ENCODE data around the gene ITPR3.
"Not testable (repeated sequence)": the region's sequence is repeated elsewhere in the genome, so short reads cannot be mapped to it uniquely, and the experiment has no call there.

The ITPR3 gene

GRCh38 chr6:33591424-33592032, 29.6 kb upstream of the ITPR3 start:
- DNase-seq = no peak

GRCh38 chr6:33592280-33592594, 28.9 kb upstream of the ITPR3 start:
- DNase-seq = no peak

DNA sequence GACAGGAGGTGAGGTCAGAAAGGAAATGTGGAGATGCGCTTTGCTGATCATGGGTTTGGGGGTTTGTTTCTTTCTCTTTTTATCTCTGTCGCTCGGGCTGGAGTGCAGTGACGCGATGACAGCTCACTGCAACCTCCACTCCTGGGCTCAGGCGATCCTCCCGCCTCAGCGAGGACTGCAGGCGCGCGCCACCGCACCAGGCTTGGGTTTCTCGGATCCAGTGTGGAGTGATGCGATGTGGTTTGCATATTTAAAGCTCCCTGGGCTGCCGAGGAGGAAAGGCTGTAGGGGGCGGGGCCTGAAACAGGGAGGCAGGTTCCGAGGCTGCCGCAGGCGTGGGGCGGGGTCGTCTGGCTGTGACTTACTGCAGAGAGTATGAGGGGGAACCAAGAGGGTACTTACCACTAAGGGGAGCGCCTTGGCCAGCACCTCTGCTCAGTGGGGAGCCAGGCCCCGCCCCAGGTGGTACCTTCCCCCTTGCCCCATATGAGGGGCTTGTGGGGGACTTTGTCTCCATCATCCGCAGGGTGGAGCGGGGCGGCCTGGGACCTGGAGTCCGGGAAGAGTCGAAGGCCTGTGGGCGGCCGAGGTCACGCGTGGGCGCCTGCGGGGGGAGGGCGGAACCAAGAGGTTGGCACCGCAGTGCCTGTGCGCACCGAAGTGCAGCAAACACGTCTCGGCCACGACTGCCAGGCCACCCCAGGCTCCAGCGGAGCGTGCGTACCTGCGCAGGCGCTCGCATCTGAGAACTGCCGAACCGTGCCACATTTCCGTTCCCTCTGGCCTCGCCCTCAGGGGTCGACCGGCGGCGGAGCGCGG, 28.3 kb upstream of the ITPR3 start:
- no peak for DNase-seq

DNA sequence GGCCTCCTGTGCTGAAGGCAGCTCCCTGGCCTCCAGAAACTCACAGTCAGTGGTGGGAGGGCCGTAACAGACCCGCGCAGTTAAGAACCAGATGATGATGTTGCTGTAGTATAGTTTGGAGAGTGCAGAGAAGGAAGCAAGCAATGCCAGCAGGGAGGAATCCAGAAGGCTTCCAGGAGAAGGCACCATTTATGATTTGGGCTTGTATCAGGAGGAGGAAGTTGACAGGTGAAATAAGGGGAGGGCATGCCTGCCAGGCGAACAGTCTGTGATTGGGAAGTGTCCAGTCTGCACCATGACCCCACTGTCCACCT, 27.8 kb upstream of the ITPR3 start:
- no peak for DNase-seq

DNA sequence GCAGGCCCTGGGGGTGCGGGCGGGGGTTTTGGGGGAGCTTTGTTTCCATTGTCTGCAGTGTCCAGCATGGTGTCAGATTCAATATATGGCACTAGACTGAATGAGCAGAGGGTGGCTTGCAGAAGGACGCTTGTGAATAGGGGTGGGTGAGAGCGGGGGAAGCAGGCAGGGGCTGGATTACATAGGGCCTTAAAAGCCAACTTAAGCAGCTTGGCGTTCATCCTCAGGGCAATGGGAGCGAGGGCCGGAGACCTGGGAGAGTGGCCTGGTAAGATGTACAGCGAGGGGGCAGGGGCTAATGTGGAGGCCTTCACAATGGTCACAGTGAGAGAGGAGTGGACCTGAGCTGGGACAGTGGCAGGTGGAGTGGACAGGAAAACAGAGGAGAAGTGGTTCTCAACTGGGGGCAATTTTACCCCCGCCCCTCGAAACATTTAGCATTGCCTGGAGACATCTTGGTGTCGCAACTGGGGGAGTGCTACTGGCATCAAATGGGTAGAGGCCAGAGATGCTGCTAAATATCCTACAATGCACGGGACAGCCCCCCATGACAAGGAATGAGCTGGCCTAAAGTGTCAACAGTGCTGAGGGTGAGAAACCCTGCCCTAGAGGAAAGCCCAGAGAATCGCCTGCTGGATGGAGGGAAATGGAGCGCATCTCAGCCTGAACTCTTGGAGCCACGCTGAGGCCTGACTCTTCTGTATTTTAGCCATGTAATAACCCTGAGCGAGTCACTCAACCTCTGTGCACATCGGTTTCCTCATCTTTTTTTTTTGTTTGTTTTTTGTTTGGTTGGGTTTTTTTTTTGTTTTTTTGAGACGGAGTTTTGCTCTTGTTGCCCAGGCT, 25.9 kb upstream of the ITPR3 start:
- no peak for DNase-seq

- DNase-seq = not testable (repeated sequence)
Measured at GRCh38 chr6:33596894-33597293, 24.2 kb upstream of the ITPR3 start.

GRCh38 chr6:33597551-33598322, 23.4 kb upstream of the ITPR3 start:
- DNase-seq = no peak

GRCh38 chr6:33599413-33599938, 21.6 kb upstream of the ITPR3 start:
- no peak for DNase-seq

- DNase-seq = no peak
Measured at GRCh38 chr6:33600761-33601160, 20.4 kb upstream of the ITPR3 start.

- no peak for DNase-seq
Measured at GRCh38 chr6:33602180-33602579, 18.9 kb upstream of the ITPR3 start.

GRCh38 chr6:33604941-33605854, 15.9 kb upstream of the ITPR3 start:
- DNase-seq = no peak

DNA sequence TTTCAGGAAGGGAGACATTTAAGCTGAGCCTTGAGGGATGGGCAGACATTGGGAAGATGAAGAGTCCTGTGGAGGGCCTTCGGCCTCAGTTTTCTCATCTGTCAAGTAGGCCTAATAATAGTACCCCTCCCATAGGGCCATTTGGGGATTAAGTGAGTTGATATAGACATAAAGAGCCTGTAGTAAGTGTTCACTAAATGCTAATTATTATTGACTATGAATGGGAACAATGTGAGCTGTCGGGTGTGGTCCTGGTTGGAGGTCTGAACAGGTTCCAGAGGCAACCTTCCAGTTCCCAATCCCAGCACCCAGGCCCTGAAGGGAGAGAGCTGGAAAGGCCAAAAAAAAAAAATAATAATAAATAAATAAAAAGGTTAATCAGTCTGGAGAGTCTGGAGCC, 14.5 kb upstream of the ITPR3 start:
- DNase-seq = no peak

DNA sequence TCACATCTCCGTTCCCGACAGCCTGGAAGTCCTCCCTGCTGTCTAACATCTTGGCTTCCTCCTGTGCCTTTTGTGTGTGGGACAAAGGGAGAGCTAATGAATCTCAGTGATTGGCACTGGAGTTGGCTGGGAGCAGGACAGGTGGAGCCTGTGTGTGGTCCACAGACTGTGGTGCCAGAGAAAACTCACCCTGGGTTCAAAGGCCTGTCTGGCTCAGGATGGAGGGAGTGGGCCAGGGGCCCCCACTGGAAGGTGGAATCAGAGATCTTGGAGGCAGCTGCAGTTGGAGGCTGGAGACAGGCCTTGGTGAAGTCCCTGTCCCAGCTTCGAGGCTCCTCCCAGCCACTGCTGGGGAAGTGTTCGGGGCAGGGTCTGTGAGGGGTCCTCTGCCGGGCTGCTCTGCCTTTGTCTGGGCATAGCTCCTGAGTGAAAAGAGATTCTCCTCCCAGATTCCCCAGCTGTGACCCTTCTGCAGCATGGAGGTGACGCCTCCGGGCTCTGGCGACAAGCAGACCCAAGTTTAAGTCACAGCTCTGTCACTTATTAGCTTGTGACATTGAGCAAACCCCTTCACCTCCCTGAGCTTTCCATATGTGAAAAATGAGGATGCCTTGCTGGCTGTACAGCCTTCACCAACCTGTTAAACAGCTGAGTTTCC, 13.9 kb upstream of the ITPR3 start:
- no peak for DNase-seq

DNA sequence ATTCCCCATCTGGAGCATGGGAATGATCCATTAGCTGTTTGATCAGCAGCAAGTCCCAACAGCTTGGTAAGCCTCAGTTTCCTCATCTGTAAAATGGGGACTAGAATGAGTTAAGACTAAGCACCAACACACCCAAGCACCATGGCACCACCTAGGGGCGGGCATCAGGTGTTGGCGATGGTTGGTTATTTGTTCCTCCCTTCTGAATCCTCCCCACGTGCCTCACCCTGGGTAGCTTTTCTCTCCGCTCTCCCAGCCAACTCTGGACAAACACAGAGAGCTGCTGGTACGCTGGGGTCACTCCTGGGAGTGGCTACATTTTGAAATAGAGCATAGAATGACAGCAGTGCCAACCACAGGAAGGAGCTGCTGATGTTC, 13.3 kb upstream of the ITPR3 start:
- no peak for DNase-seq

DNA sequence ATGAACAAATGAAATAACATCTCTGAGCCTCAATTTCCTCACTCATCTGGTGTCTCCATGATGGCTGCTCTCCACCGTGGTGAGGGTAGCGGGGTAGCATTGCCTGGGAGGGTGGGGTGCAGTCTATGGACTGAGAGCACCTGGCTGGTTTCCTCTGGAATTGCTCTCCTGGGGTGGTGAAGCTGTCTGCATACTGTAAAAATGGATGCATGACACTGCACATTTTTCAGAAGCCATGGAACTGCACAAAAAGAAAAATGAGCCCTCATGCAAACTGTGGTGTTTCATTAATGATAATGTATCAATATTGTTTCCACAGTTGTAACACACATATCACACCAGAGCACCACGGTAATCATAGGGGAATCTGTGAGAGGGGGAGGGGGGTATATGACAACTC, 12.1 kb upstream of the ITPR3 start:
- DNase-seq = no peak

- DNase-seq = no peak
Measured at GRCh38 chr6:33609528-33609927, 11.6 kb upstream of the ITPR3 start.

GRCh38 chr6:33610067-33610466, 11.1 kb upstream of the ITPR3 start:
- DNase-seq = no peak

- no peak for DNase-seq
Measured at GRCh38 chr6:33610779-33611732, 10.1 kb upstream of the ITPR3 start.

DNA sequence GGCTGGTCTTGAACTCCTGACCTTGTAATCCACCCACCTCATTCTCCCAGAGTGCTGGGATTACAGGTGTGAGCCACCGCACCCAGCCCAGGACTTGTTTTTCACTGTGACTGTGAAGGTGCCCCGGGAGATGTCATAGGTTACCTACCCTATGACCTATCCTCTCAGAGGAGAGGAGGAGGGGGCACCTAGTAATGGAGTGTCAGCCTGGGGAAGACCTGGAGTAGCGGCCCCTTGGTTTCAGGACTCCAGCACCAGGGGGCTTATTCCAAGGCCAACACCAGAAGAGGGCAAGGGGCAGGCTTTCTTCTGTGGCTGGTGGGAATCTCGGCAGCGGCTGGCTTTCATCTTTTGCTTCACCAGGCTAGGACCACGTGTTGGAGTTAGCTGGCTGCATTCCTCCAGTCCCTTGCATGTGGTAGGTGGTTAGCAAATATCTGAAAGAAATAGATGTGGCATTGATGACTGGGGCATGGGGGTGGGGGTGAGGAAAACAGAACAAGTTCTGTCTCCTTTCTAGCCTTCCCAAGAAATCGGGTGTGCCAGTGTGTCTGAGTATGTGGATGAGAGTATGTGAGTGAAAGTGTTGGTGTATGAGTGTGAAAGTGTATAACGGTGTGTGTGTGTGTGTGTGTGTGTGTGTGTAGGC, 7.9 kb upstream of the ITPR3 start:
- DNase-seq = no peak

DNA sequence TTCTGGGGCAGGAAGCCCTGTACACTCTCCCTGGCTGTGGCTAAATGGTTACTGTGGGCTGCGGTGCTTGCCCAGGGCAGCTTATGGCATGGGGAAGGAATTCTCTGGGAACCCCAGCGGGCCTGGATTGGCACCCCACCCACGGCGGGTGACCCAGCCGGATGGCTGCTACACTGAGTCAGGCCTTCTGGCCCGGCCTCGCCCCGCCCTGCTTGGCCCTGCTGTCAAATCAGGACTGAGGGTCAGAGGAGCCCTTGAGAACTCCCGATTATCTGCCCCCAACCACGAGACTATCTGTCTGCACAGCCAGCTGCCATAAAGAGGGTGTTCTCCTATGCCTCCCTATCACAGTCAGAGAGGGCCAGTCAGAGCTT, 7.3 kb upstream of the ITPR3 start:
- DNase-seq = no peak

All from NCI-H1694 treated with DMSO at 0.1 percent for 48 hours (cell line).